NCI-H2107 (cell line): ENCODE data around the gene ARL13B.
"Not testable (repeated sequence)": the region's sequence is repeated elsewhere in the genome, so short reads cannot be mapped to it uniquely, and the experiment has no call there.

Experiments used
- DNase-seq: peaks from one replicate; lab custom pipeline; 2025; lab: John Stamatoyannopoulos, UW

Gene ARL13B

GRCh38 chr3:94062513-94063404 is 82.8 kb downstream of the ARL13B start, which contains the start of the genes DHFR2 and NSUN3:
Gene DHFR2 (minus strand): TSS chr3:94062916. CDS start chr3:94061511, 1,405 bp downstream.
Gene NSUN3 (plus strand): TSS chr3:94063061. CDS start chr3:94063127, 66 bp downstream.
- peak; percentile 95 for DNase-seq

DNA sequence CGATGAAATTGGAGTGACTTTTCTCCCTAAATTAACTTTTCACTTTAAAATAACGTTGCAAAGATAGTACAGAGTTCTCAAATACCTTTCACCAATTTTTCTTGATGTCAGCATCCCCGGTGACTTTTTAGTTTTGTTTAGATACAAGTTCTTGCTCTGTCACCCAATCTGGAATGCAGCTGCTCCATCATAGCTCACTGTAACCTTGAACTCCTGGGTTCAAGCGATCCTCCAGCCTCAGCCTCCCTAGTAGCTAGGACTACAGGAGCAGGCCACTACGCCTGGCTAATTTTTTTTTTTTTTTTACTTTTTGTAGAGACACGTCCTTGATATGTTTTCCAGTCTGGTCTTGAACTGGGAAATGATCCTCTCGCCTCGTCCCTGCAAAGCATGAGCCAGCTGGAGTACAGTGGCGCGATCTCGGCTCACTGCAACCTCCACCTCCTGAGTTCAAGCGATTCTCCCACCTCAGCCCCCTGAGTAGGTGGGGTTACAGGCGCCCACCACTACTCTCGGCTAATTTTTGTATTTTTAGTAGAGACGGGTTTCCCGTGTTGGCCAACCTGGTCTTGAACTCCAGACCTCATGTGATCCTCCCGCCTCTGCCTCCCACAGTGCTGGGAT is 83.7 kb downstream of the ARL13B start:
- DNase-seq: no peak

GRCh38 chr3:94064243-94064860 is 84.4 kb downstream of the ARL13B start:
- no peak for DNase-seq

GRCh38 chr3:94065122-94065521 is 85.2 kb downstream of the ARL13B start:
- no peak for DNase-seq

DNA sequence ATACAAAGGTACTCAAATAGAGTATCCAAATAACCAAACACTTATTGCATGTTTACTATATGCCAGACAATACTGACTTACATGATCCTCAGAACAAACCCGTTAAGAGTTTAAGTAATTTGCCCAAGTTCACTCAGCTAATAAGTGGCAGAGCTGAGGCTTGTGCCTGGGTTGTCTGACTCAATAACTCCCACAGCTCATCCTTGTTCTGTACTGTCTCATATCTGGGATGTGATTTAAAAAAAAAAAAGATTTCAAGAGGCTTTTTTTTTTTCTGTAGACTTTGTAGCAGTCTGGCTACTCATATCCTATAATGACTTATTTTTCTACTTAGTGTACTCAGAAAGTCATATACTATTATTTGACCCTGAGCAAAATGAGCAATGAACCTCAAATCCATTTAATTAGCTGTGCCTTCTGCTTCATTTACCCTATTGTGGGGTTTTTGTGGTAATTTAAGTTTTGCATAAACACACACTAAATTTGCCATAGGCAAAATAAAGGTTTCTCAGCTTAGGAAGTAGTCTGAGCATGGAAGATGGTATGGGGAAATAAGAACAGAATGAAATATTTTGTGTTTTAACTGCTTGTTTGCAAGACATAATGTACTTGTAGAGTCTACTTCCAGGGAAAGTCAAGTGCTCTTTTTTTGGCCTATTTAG is 86.0 kb downstream of the ARL13B start:
- no peak for DNase-seq

DNA sequence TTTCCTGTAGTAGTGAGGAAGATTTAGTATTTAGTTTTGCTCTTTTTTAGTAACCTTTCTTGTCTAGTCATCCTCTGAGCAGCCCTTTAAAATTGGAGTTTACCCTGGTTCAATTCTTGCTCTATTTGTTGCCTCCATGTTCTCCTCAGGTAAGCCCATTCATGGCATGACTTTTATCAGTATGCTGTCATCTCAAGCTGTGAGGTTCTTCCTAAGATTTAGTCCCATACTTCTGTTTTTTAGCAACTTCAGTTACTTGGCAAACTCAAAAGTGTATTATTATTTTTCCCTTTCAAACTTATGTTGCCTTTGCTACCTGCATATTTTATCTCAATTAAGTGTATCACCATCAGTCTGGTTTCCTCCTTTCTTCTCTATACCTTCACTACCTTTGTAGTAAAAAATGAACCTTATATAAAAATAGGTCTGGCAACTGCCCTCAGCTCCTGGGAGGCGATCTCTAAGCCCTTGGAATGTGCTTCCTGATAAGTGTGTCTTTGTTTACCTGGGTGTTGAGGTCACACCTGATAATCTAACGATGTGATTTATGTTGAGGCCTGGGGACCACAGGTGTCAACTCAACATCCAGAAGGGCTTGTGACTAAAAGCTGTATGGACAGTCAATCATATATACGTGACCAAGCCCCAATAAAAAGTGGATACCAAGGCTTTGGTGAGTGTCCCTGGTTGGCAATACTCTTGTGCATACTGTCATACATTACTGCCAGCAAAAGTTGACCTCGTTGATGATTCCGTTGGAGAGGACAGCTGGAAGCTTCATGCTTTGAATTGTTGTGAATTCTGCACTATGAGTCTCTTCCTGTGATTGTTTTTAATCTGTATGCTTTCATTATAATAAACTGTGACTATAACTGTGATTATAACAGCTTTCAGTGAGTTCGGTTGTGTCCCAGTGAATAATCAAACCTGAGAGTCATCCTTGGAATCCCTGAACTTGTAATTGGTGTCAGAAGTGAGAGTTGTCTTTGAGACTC is 86.8 kb downstream of the ARL13B start:
- no peak for DNase-seq

GRCh38 chr3:94069194-94069813 is 89.3 kb downstream of the ARL13B start:
- no peak for DNase-seq

DNA sequence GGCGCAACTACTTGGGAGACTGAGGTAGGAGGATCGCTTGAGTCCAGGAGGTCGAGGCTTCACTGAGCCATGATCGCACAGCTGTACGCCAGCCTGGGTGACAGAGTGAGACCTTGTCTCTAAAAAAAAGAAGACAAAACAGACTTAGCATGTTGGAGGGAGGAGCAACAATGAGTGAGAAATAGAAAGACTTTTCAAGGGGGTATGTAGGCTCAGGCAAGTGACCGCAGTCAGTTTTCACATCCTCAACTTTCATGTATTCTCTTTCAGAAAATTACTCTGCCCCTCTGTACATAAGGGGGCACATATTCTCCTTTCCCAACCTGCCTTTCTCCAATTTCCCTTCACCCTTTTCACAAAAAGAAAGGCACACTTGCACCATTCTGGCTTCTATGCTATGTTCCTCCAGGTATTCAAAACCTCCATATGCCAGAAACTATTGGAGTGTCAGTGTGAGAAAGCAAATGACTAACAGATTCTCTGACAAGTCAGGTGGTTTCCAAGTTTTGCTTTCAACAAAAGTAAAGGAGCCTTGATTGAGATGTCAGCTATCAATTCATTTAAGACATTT is 90.5 kb downstream of the ARL13B start:
- DNase-seq: no peak

- DNase-seq: no peak
These were observed 91.8 kb downstream of the ARL13B start for GRCh38 chr3:94071713-94072284.

DNA sequence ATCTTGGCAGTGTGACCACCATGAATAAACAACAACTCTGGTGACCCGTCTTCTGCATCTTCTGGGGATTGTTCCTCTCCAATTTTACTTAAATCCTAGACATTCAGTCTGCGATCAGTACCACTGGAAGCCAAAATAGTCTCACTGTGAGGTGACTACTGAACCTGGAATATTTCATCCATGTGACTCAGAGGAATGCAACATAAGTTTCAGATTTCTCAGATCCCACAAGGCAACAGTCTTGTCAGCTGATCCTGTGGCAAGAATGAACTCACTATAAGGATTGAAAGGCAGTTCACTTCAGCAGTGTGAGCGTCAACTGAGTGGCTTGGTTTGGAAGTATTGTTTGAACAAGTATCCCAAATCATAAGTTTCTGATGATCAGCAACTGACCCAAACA is 96.1 kb downstream of the ARL13B start:
- DNase-seq: no peak

- not testable (repeated sequence) for DNase-seq
These were observed 100.6 kb downstream of the ARL13B start for GRCh38 chr3:94080552-94080951.

DNA sequence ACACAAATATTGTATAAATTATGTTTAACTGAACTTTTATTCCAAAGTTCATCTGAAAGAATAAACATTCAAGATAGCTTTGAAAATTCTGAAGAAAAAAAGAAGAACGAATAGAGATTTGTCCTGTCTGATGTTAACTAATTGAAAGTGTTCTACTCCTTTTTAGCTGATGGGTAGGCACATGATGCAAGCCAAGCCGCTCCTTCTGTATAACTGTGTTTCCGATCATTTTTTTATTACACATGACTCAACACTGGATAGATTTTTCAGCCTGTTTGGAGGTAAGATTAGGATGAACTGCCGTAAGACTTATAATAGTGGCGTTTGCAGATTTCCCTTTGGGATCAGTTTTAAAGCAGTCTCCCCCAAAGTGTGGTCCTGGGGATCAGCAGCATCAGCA is 101.9 kb downstream of the ARL13B start:
- no peak for DNase-seq

GRCh38 chr3:94082391-94082937 is 102.5 kb downstream of the ARL13B start:
- peak; percentile 56 for DNase-seq

DNA sequence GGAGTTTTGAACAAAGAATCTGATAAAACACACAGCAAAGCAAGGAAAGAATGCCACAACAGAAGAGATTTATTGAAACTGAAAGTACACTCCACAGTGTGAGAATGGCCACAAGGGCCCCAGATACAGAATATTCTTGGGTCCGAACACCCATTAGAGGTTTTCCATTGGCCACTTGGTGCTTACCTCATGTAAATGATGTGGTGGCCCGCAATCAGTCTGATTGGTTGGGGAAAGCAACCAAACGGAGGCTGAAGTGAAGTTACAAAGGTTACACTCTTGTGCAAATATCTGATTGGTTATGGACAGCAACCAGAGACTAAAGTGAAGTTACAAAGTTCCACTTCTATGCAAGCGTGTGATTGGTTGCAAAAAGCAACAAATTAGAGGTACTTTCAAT is 103.3 kb downstream of the ARL13B start:
- DNase-seq: no peak

DNA sequence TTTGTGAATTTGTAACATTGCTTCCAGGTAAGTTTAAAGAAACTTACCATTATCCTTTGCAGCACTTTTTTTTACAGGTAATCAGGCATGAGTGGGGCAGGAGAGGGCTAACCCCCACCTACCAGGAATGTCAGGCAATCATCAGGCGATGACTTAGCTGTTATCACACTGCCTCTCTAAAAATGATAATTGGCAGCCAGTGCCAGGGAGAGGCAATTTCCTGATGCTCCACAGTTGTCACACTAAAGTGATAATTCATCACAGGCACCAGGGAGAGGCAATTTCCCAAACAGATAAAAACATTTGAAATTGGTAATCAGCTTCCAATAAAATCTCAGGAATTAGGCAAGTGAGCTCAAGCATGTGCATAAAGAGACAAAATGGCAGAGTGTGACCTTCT is 109.2 kb downstream of the ARL13B start:
- DNase-seq: no peak

DNA sequence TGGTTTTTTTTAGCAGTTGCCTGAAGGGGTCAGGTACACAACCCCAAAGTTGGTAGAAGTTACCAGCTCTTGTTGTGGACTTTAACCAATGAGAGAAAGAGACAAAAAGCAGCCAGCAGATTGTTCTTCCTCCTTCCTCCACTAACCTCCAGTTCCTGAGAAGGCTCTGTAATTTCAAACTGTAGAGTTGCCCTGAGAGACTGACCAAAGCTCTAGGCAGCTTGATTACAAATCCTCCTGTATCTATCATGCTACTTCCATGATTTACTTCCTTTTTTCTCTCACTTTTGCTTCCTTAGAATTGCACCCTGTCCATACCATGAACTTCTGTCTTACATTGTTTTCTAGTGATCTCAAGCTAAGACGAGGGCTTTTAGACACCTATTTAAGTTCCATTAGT is 112.1 kb downstream of the ARL13B start:
- DNase-seq: no peak

- no peak for DNase-seq
These were observed 113.2 kb downstream of the ARL13B start for GRCh38 chr3:94093151-94093550.

DNA sequence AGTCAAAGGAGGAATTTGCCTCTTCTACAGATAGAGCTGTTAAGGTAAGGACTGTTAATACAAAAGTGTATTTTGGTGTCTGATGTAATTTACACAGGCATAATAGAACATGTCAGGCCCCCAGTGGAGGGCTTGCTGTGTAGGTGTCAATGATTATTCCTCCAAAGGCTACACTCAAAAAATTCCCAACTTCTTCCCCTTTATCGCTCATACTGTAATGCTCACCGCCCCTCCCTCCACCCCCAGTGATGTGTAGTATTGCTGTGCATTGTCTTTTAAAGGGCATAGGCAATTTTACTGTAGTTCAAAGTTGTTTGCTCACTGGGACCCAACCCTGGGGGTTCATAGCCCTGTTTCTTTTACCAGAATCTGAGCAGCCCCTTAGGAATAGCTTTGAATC is 115.2 kb downstream of the ARL13B start:
- no peak for DNase-seq

- no peak for DNase-seq
These were observed 118.5 kb downstream of the ARL13B start for GRCh38 chr3:94098452-94098851.

- no peak for DNase-seq
These were observed 119.4 kb downstream of the ARL13B start for GRCh38 chr3:94099311-94099710.
